ENCODE measurements around the gene SNAP25.

The SNAP25 gene

GRCh38 chr20:10342152-10342551 is 123.5 kb downstream of the SNAP25 start:
- Histone ChIP-seq H3K9me3 (ENCODE audit: control insufficient read depth, insufficient read depth, low read depth, low read length) (no peaks in the 10 kb centered on the region), H3K4me3 (ENCODE audit: low read depth, low read length) (no peak overlapping the region), H3K27ac (ENCODE audit: extremely low read depth, low read depth, low read length) (no peak overlapping the region), H3K4me1 (ENCODE audit: control insufficient read depth, insufficient read depth, low read length) (no peaks in the 10 kb centered on the region), H3K36me3 (ENCODE audit: control insufficient read depth in 2 of 2, insufficient read depth in 1 of 2, low read length in 2 of 2) (no peaks in the 10 kb centered on the region)
- ChIA-PET POLR2A (no interaction called here), CTCF (interaction anchor here (1.0 kb wide), 1 partner anchor 16 kb away, joined by 3 read pairs; no protein-coding TSS in a partner anchor)
- TF ChIP-seq ZNF350 (tag by site-specific recombination; IDR thresholded peaks at IDR 0.05) (no peak), ZSCAN4 (tag by site-specific recombination; IDR thresholded peaks at IDR 0.05) (no peak), ZNF423 (tag by site-specific recombination; IDR thresholded peaks at IDR 0.05) (no peak), ZNF792 (tag by site-specific recombination; IDR thresholded peaks at IDR 0.05) (no peak), PRDM4 (tag by site-specific recombination; IDR thresholded peaks at IDR 0.05) (no peak), ZBTB1 (tag by site-specific recombination; IDR thresholded peaks at IDR 0.05) (no peak), ZNF433 (tag by site-specific recombination; IDR thresholded peaks at IDR 0.05; ENCODE audit: low read depth) (no peak), OSR2 (tag by site-specific recombination; IDR thresholded peaks at IDR 0.05) (no peak), PATZ1 (tag by site-specific recombination; IDR thresholded peaks at IDR 0.05) (no peak), ZNF488 (tag by site-specific recombination; IDR thresholded peaks at IDR 0.05) (no peak), BCL11B (tag by site-specific recombination; IDR thresholded peaks at IDR 0.05; ENCODE audit: low read depth) (no peak)

GRCh38 chr20:10344953-10345352 is 126.3 kb downstream of the SNAP25 start:
- CTCF ChIA-PET = no interaction called here
- TF ChIP-seq EGR2 (tag by site-specific recombination; IDR thresholded peaks at IDR 0.05; ENCODE audit: low read depth) (no peak), ZNF785 (tag by site-specific recombination; IDR thresholded peaks at IDR 0.05) (no peak), ZNF16 (tag by site-specific recombination; IDR thresholded peaks at IDR 0.05; ENCODE audit: low read depth) (no peak), KLF1 (tag by site-specific recombination; IDR thresholded peaks at IDR 0.05) (no peak), HOXD13 (CRISPR knock-in tag; IDR thresholded peaks at IDR 0.05; ENCODE audit: borderline replicate concordance) (no peak), ZNF114 (tag by site-specific recombination; IDR thresholded peaks at IDR 0.05) (no peak), ZIC2 (tag by site-specific recombination; IDR thresholded peaks at IDR 0.05) (no peak), ZNF391 (tag by site-specific recombination; IDR thresholded peaks at IDR 0.05; ENCODE audit: borderline replicate concordance, low read depth) (no peak), ZNF121 (tag by site-specific recombination; IDR thresholded peaks at IDR 0.05) (no peak)
- POLR2A ChIA-PET = no interaction called here

More at GRCh38 chr20:10344953-10345352, 126.3 kb downstream of the SNAP25 start:
- no peaks in the 10 kb centered on the region for H3K4me1 ChIP-seq (ENCODE audit: control insufficient read depth, insufficient read depth, low read length)
- H3K36me3 ChIP-seq (ENCODE audit: control insufficient read depth in 2 of 2, insufficient read depth in 1 of 2, low read length in 2 of 2) = no peaks in the 10 kb centered on the region
- H3K4me3 ChIP-seq (ENCODE audit: low read depth, low read length) = no peak overlapping the region
- H3K27ac ChIP-seq (ENCODE audit: extremely low read depth, low read depth, low read length) = no peak overlapping the region
- H3K9me3 ChIP-seq (ENCODE audit: control insufficient read depth, insufficient read depth, low read depth, low read length) = no peaks in the 10 kb centered on the region
